ENCODE results near the gene DGKG.

Gene DGKG

DNA sequence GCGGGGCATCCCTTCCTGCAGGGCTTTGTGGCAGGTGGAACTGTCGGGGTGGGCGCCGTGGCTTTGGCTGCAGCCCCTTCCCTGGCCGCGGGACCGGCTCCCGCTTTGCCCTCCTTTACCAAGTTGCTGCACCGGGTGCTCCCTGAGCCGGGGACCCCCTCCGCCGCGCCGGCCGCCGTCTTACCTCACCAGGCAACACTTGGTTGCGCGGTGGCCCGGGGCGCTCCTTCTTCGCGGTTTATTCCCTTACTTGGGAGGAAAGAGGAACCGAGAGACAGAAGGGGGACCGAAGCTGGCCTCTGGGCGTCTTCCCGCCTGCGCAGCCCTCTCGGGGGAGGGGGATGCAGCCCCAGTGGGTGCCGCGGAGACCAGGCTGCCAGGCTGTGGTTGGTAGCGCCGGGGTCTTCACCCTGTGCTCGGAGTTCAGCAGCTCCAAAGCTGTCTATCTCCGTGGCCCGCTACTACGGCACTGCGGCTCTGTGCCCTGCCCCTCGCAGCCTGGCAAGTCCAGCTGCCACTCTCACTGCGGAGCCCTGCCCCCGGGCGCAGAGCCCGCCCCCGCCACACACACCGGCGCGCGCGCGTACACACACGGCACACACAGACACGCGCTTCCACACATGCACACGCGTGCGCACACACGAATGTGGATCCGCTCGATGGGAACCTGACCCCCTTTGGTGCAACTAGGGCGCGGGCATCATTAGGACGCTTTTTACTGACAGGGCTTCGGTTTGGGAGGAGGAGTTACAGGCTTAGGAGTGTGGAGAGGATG lies at the start of gene DGKG:
Gene DGKG (minus strand): TSS at position 473 of the 775 bp plus-strand sequence. CDS start 41,775 bp downstream, outside the sequence.
- DNase-seq (ENCODE audit: low spot score) = no peak

DNA sequence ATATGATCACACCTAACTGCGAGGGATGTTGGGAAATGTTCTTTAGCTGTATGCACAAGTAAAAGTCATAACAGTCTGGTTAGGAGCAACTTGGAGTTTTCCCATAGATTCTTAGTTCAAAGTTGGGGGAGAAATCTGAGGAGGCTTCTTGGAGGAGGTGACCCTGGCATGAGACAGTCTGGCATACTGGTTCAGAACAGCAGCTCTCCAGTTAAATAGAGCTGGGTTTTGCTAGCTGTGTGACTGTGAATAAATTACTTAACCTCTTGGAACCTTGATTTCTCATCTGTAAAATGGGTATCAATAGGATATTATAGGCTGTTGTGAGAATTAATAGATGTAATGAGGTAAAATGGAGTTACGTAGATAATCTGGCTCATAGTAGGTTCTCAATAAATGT lies 49.1 kb upstream of the DGKG start:
- DNase-seq (ENCODE audit: low spot score) = no peak

DNA sequence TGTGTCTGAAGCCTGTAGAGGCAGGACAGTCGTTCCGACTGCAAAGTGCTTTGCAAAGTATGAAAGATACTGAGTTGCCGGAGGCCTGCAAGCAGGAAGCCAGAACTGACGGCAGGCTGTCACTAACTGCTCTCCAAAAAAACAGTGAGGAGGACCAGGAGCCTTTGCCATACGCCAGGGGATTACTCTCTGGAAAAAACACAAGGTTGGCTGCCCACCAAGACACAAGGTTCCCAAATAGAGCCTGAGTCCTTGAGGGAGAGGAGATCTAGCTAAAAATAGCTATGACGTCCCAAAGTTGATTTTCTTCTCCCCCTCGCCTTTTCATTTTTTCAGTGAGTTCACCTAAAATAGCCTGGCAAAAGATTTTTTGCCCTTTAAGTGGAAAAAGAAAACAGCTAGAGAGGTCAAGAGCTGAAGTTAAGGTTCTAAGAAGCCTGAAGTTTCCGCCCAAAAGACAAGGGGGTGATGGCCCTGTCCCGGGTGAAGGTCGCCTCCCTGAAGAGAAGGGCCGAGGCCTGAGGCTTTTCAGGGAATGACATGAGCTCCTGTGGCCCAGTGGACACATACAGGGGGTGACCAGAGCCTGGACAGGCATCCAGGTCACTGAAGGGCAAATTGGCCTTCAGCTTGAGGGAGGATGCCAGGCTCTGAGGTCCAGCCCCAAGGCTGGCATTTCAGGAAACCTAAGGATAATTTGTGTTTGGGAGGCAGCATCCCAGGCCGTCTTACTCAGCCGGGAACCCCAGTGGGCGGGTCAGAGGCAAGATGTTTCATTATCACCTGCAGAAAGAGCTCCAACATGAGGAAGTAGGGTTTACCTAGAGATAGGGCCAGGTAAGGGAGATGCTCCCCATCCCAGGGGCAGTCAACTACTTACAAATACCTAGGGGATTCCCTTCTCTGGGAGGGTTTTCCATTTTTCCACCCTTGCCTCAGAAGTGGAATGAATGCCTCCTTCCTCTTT lies 44.9 kb upstream of the DGKG start:
- no peak for DNase-seq (ENCODE audit: low spot score)

DNA sequence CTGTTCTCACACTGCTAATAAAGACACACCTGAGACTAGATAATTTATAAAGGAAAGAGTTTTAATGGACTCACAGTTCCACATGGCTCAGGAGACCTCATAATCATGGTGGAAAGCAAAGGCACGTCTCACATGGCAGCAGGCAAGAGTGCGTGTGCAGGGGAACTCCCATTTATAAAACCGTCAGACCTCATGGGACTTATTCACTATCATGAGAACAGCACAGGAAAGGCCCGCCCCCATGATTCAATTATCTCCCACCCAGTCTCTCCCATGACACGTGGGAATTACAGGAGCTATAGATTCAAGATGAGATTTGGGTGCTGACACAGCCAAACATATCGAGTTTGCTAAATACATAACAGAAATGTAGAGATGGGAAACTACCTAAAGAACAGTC lies 39.5 kb upstream of the DGKG start:
- no peak for DNase-seq (ENCODE audit: low spot score)

DNA sequence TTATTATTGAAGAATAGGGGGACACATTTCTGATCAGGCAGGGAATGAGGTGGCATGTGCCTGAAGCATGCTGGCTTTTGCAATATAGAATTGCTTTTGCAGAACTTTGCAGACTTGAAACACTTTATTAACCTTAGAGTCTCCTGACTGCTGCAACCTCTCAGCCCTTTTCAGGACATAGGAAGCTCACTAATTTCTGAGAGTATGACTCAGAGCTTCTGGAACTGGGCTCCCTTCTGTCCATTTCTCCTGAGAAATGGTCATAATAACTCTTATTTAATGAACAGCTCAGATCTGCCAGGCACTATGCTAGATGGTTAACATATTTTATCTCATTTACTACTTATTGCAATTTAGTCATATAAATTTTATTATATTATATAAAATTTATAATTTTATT lies 38.6 kb upstream of the DGKG start:
- DNase-seq (ENCODE audit: low spot score) = no peak

GRCh38 chr3:186400026-186400425 lies 38.0 kb upstream of the DGKG start:
- no peak for DNase-seq (ENCODE audit: low spot score)

DNA sequence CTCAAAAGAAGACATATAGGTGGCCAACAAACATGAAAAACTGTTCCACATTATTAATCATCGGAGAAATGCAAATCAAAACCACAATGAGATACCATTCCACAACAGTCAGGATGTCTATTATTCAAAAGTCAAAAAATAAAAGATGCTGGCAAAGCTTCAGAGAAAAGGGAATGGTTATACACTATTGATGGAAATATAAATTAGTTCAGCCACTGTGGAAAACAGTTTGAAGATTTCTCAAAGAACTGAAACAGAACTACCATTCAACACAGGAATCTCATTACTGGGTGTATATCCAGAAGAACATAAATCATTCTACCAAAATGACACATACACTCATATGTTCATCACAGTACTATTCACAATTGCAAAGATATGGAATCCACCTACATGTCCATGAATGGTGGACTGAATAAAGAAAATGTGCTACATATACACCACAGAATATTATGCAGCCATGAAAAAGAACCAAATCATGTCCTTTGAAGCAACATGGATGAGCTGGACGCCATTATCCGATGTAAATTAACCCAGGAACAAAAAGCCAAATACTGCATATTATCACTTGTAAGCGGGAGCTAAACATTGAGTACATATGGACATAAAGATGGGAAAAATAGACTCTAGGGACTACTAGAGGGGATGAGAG lies 32.7 kb upstream of the DGKG start:
- no peak for DNase-seq (ENCODE audit: low spot score)

GRCh38 chr3:186386883-186387560 lies 25.0 kb upstream of the DGKG start:
- DNase-seq (ENCODE audit: low spot score) = no peak

GRCh38 chr3:186385856-186386602 lies 24.0 kb upstream of the DGKG start:
- no peak for DNase-seq (ENCODE audit: low spot score)

DNA sequence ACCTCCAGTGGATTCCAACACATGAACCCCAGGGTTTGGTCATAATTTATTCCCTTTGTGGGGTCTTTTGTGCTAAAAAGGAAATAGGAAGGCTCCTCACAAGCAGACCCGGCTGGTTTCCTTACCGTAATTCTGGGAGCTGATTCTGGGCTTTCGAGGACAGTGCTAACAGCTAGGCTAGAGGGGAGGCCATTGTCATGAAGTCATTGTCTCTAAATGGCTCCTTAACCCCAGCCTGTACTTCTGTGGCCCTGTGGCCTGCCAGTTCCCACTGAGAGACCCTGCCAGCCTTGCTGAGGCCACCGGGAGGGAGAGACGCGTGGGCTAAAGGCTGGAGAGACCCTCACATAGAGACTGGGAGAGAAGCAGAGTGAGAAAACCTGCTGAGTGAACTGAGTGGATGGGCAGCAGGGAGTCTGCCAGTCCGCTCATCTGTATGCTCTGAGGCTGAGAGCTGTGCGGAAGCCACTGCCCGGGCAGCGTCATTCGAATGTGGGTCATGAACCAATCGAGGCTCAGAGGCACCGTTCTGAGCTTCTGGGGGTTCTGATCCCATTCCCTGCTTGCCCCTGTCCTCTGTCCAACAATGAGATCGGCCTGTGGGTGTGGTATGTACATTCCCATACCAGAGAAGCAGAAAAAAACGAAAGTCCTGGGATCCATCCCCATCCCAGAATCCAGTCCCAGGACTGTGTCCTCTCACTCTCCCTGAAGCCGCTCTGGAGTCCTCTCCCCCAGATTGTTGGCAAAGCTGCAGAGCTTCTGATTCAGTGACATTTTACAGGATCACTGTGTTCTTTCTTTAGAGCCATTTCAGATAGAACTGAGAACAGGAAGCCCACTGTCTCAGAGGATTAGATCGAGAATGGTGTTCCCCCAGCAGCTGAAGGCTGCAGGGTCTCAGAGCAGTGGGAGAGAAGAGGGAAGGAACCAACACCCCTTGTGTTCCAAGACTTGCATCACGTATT lies 21.3 kb upstream of the DGKG start:
- no peak for DNase-seq (ENCODE audit: low spot score)

GRCh38 chr3:186382217-186382885 lies 20.3 kb upstream of the DGKG start:
- DNase-seq (ENCODE audit: low spot score) = no peak

- DNase-seq (ENCODE audit: low spot score) = no peak
Observed at GRCh38 chr3:186381424-186382216, 19.6 kb upstream of the DGKG start.

DNA sequence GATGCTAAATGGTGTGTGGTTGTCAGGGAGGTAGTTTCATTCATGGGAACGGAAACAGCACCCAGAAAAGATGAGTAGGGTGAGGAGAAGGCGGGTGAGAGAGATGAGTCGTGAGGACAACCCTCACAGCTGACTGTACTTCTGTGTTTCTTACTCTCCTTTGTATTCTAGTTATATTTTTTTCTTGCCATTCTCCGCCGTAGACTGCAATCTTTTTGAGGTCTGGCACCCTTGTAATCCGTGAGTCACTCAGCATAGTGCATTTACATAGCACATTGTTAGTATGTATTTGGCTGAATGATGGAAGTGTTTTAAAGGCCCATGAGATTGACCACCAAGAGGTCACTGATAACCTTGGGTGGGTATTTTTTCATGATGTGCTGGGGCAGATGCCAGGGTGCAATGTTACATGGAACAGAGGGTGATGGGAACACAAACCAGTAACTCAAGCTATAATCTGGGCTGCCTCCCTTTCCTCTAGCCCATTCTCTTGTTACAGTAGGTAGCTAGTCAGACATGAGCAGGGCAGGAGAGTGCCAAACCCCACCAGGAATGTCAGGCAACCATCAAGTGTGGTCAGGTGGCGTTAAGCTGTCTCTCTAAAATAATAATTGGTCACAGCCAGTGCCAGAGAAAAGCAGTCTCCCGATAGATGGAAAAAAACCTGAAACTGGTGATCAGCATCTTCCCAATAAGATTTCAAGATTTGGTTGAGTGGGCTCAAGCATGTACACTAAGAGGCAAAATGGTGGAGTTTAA lies 18.8 kb upstream of the DGKG start:
- DNase-seq (ENCODE audit: low spot score) = no peak

- no peak for DNase-seq (ENCODE audit: low spot score)
Observed at GRCh38 chr3:186375443-186375842, 13.4 kb upstream of the DGKG start.

- DNase-seq (ENCODE audit: low spot score) = no peak
Observed at GRCh38 chr3:186374376-186374775, 12.3 kb upstream of the DGKG start.

- no peak for DNase-seq (ENCODE audit: low spot score)
Observed at GRCh38 chr3:186369217-186369616, 7.2 kb upstream of the DGKG start.

DNA sequence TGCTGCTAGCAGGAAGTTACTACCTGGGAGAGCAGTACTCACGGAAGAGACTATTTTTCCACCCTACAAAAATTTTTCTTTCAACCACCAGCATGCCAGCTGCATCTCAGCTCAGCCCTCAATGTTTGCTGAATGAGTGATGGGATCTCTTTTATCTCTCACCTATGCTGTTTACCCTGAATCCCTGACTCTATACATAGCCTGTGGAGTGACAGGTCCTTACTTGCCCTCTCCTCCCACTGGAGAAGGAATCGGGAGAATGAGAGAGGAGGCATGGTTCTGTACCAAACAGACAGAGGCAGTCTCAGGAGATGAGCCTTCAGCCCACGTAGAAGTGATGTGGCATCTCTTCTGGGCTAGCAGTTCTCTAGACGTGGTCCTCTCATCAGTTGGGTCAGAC lies 6.7 kb upstream of the DGKG start:
- no peak for DNase-seq (ENCODE audit: low spot score)

DNA sequence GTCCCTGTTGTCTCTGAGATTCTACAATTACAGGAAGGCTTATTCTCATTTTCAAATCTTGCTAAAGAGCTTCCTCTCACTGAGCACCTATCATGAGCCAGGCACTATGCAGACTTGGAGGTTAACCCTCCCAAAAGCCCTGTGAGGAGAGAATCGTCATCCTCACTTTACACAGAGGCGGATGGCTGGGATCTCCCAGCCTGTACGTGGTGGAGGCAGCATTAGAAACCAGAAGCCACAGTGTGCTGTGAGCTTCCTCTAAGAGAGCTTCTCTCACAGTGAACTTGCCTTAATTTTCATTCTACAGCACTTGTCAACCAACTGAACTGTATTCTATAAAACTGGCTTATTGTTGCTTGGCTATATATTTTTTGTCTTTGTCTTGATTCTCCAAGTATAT lies 6.1 kb upstream of the DGKG start:
- no peak for DNase-seq (ENCODE audit: low spot score)

All from hematopoietic multipotent progenitor cell treated with erythropoietin and hydrocortisone succinate and interleukin-3 and kit ligand, for 17 days (in vitro differentiated cells).